NCI-H748 (cell line): ENCODE measurements around the gene ASCC1.
A peak's percentile ranks its signal among the peaks of the same experiment; 100 is the strongest.

Experiments
- DNase-seq: peaks from one replicate; lab custom pipeline; 2025; ENCODE audit not compliant: unreplicated experiment; lab: John Stamatoyannopoulos, UW

ASCC1 gene

DNA sequence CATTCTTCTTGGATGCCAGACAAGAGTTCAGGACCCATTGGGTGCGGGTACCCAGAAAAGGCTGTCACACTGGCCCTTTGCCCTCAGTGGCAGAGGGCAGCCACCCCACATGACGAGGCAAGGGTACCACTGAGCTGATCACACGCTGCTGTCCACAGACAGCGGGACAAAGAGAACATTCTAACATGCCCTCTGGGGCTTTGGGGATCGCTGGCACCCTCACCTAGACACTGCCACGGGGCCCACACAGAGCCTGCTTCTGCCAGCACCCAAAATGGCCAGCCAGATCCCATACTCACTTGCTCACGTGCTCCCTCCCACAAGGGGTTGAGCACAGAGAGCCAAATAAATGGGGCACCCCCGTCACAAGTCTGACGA, 111.0 kb downstream of the ASCC1 start:
- no peak for DNase-seq

DNA sequence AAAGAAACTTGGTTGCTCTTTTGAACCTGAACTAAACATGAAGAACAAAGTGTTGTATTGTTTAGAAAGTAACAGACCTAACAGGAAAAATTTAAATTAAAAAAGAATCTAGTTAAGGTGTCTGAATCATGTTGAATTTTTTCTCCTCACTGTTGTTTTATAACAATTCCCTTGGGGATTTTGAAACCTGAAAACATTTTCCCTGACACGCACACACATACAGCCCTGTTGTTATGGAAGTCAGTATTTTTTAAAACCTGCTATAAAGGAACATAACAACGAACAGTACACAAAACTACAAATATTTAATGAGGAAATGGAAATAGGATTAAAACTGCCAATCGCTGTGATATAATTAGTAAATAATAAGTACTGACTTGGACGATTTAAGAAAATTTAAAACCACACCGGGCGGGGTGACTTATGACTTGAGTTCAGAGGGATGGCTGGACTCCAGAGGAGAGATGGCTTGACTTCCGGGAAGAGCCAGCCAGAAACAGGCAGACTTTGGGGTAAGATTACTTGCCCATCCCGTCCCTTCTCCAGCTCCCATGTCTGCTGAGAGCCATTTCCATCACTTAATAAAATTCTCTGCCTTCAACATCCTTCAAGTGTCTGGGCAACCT, 111.5 kb downstream of the ASCC1 start:
- no peak for DNase-seq

DNA sequence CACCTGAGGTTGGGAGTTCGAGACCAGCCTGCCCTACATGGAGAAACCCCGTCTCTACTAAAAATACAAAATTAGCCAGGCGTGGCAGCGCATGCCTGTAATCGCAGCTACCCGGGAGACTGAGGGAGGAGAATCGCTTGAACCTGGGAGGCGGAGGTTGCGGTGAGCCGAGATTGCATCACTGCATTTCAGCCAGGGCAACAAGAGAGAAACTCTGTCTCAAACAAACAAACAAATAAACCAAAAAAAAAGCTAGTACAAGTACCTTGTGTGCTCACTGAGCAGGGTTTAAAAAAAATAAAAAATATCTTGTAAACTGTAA, 116.5 kb downstream of the ASCC1 start:
- DNase-seq, result no peak

DNA sequence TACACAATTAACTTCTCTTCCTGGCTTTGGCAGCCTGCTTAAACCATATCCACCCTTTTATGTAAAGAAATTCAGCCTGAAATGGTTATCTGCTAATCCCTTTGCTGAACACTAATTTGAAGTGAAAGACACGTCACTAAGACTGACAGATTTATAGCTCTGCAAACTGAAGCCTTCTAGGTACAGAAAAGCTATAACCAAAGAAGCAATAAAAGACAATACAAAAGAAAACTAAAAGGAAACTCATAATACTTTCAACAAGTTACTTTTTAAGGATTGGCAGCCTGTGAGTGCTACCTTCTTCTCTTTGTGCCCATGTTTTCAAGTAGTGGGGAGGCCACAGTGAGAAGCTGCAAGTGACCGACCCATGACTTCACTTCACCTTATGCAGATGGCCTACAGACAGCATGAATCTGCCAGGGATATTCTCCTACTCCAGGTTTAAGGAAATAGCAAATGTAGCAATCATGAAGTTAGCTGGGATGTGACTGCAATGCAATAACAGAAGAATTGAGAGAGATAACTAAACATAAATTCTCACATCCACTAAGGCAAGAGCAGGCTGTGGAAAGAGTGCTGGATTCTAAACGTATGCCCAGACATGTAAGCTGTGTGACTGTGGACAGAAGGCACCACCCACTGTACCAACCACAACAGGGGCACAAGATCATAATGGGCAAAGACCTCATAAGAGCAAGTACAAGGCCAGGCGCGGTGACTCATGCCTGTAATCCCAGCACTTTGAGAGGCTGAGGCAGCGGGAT, 117.1 kb downstream of the ASCC1 start:
- no peak for DNase-seq

DNA sequence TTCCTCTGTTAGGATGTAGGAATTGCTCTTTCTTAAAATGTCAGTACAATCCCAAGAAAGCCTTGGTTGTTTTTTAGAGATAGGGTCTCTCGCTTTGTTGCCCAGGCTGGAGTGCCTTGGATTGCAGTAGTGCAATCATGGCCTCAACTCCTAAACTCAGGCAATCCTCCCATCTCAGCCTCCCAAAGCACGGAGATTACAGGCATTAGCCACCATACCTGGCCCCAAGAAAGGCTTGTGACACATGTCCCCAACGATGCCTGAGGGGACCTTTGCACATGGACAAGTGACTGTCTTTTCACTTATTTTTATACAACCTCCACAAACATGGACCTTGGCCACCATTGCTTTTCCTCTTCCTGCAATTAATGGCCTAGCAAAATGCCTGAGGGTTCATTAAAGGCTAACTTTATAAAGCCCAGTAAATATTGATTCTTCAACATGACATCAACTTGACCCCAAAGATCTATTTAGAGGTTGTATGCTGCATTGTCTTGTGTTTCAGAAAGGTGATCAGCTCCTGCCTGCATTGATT, 117.7 kb downstream of the ASCC1 start:
- DNase-seq, result peak; percentile 5

DNA sequence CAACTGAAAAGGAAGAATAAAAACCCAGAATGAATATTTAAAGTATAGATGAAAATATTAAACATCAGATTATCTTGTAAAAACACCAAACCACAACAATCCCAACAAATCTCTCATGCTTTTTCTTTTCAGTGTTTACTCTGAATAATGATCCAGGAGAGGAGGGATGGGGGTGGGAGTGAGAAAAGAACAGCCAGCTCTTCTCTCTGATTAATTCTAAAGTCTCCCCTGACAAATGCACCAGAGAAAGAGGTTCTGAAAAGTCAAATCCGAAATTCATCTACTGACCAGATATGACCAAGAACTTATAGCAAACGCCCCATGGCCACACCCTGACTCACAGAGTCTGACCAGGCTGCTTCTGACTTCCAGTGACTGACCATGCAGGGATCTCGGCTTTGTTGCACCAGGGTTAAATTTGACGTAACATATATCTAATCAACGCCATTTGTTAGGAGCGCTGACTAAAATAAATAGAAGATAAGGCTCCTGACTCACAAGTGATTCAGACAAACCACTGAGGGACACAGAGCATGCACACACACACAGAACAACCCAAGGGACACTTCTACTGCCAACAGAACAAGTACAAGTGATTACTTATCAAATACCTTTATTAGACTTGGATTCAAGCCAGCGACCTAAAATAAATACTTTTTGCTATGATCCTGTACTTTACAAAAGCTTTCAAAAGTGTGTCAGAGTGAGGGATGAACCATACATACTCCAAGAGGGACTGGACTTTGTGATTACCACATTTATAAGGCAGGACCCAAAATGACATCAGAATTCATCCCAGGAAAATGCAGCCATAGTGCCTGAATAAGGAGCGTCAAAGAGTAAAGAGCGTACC, 118.4 kb downstream of the ASCC1 start:
- DNase-seq, result peak; percentile 22

DNA sequence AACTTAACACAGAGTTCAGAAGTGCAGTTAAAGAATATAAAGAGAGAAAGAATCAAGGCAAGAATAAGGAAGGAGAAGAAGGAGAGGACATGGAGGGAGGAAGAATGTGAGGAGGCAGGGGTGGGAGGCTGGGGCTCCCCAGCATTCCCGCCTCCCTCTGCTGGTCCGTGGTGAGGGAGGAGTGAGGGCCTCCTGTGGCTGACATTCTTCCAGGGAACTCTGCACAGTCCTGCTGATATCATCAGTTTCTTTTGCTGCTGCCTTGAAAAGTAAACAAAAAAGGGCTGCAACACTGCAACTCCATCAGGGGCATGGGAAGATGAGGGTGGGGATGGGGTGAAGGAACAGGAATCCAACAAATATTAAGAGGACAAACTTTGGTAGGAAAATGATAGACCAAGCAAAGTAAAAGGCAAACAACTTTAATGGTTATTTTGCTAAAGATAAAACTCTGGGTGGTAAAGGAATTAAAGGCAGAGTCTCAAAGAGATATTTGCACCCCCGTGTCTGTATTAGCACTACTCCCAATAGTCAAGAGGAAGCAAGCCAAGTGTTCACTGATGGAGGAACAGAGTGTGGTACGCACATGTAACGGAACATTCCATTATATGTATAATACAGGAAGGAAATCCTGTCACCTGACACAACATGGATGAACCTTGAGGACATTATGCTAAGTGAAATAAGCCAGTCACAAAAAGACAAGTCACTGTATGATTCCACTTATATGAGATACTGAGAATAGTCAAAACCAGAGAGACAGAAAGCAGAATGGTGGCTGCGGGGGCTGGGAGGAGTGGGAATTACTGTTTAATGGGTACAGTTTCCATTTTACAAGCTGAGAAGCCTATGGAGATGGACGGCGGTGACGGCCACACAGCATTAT, 119.7 kb downstream of the ASCC1 start:
- no peak for DNase-seq

DNA sequence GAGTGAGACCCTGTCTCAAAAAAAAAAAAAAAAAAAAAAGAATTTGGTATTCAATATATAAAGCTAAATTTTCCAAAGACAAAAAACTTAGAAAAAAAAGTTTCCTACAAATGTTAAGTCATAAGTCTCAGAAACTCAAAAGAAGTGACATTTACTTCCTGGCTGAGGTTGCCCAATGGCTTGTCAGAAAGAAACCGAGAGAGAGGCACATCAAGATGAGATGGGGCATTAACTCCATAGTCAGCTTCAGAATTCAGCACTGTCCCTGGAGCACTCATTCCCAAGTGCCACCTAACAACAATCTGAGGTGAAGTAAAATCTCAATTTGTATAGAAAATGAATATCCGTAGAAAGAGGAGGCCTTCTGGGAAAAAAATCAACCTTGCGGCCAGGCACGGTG, 120.9 kb downstream of the ASCC1 start:
- no peak for DNase-seq

DNA sequence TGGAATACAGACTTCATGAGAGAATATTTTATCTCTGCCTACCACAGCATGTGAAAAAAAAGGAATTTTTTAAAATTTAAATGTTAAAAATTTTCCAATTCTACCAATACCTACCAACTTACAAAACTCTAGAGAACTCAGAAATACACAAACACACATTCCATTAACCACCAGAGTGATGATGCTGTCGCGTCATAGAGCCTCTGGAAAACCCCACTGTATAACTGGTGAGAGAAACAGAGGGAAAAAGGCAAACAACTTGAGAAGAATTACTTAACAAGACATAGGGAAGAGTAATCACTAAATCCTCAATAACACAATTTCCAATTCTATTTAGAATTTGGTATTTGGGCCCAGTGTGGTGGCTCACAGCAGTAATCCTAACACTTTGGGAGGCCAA, 121.5 kb downstream of the ASCC1 start:
- DNase-seq, result no peak

DNA sequence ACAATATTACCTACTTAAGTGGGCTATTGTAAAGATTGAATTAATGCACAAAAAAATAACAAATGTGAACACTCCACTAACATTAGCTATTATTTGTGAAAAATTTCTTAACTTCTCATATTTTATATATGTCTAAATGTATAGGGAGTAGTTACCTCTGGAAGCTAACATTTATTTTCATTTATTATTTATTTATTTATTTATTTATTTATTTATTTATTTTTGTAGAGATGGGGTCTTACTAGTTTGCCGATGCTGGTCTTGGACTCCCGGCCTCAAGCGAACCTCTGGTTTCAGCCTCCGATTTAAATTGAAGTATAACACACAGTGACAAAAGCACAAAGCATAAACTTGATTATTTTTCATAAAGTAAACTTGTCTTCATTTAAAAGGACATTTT, 122.6 kb downstream of the ASCC1 start:
- DNase-seq, result no peak

DNA sequence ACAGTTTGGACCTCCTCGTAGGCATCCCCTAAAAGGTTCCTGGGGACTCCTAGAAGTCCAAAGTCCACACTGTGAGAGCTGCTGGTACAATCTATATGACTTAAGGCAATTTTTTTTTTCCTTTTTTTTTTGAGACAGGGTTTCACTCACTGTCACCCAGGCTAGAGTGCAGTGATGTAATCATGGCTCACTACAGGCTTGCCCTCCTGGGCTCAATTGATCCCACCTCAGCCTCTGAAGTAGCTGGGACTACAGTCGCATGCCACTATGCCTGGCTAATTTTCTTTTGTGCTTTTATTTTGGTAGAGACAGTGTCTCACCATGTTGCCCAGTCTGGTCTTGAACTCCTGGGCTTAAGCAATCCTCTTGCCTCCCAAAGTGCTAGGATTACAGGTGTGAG, 123.1 kb downstream of the ASCC1 start:
- DNase-seq, result no peak

DNA sequence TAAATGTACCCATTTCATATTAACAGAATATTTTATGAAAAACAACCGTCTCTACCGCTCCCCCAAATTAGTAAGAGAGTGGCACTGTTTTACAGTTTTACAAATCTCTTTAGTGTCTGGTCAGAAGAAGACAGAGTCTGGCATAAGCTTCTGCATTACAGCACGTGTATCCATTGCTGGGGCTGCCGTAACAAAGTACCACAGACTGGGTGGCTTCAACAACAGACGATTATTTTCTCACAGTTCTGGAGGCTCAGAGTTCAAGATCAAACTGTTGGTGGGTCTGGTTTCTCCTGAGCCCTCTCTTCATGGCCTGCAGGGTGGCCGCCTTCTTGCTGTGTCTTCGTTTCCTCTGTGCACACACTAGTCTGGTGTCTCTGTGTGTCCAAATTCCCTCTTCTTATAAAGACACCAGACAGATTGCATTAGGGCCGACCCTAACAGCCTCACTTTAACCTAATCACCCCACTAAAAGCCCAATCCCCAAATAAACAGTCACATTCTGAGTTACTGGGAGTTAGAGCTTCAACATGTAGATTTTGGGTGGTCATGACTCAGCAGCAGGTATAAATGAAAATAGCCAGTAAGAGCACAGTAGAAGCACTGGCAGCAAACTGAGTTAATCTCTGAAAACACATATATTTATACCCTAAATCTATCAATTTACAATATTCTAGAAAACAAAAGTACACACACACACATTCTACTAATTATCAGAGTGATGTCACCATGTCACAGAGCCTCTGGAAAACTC, 123.7 kb downstream of the ASCC1 start:
- no peak for DNase-seq

DNA sequence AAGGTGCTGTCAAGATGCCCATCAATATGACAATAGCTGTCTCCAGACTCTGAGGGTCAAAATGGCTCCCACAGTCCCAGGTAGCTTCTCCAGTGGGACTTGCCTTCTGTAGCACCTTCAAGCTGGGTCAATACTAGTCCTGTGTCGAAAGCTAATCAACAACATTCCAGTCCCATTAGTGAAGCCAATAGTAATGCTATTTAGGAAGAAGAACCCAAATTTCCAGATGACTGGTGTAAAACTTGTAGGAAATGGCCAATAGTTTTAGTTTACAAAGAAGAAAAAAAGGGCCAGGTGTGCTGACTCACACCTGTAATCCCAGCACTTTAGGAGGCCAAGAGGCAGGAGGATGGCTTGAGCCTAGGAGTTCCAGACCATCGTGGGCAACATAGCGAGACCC, 125.8 kb downstream of the ASCC1 start:
- no peak for DNase-seq

DNA sequence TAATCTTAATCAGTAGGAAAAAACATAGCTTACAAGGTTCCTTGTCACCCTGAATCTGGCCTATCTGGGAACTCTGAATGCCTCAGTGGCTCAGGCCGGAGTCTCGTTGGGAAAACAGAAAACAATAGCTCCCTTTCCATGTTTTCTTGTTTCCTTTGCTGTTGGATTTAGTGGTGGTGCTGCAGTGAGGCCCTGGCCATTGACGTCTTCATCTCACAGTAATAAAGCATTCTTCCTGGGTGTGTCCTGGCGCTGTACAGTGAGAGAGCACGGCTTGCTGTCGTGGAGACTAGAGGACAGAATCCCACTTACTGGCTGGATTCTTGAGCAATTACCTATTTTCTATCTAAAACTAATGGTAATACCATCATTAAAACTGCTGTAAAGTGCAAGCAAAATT, 126.5 kb downstream of the ASCC1 start:
- DNase-seq, result peak; percentile 44

DNA sequence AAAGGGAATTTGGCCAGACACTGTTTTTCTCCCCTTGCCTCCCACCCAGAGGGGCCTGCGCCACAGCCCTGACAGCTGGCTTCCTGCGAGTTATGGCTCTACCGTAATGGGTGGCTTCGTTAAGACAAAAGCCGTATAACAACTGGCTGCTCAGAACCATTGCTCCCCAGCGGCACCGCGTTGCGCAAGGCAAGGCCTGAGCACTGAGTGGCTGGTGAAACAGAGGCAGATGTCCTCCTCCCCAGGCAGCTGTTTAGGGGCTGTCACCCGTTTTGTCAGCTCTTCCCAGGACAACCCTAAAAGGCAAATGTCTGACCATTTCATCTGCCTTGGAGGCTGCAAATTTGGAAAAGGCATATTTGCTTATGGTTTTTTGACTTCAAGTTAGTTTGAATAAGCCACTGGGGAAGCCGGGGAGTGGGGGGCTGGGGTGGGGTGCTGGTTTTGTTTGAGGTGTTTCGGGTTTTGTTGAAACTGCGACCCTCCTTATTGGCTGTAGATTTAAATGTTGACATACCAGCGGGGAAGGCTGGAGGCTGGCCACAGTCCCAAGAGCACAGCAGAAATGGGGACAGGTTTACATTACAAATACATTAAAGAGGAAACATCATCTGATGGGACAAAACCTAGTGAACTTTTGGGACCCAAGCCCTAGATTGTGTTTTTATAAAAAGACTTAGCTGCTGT, 127.0 kb downstream of the ASCC1 start:
- DNase-seq, result peak; percentile 72

DNA sequence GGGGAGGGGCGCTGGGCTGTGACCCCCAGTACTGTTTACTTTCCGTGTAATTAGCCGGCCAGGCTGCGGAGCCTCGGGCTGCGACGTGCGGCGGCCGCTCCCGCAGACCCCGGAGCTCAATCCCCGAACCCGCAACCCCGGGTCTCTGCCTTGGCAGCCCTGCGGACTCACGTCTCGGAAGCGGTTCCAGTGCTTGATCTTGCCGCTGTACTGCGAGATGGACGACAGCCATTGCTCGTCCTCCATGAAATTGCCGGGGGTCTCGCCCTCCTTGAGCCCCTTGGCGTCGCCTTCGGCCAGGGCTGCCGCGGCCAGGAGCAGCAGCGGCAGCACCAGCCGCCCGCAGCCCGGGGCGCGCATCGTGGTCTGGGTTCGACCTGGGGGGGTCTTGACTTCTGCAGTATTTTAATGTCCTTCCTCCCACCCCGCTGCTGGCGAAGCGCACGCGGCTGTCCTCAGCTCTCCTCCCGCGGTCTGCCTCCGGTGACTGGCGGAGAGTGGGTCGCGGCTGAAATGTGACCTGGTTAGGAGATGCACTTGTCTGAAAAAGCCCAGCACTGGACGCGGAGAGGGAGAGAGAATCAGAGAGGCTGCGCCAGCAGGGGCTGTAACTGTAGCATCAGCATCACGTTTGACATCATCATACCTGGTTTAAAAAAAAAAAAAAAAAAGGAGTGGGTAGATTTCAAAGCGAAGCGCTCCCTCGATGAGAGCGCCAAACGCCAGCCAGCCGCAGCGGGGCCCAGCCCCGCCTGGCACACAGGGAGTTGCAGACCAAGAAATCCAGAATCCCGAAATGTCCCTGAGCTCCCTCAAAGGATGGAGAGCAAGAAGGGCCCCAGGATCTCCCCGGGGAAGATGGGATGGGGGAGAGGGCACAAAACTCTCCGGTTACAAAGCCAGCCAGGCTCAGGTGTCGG, 127.8 kb downstream of the ASCC1 start, which contains the start of gene SPOCK2:
TSS of gene SPOCK2 (minus strand) at position 583 of the 920 bp plus-strand sequence. CDS start at position 360, 223 bp downstream.
- DNase-seq, result peak; percentile 58

DNA sequence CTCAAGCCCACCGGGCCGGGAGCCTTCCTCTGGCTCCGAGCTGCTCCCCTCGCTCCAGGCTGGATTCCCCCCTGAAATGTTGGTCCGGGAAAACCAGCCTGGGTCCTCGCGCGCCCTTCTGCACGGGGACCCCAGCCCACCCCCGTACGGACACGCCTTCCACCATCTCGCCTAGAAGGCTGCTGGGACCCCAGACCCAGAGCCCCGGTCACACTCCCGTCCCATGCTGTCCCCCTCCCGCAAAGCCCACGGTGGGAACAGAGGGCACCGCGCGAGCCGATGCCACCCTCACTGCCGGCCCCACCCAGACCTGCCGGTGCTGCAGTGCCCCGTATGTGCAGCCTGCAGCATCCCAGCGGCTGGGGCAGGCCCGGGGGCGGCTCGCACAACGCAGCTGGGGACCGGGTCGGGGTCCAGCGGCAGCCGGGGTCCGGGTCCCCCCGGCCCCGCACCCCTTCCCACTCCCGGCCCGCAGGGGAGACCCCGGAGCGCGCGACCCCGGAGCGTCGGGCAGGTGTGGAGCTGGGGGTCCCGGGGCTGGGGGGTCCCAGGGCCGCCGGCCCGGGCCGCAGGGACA, 128.6 kb downstream of the ASCC1 start:
- no peak for DNase-seq
